PC-3 (cell line): ENCODE results near the gene RGS9. TPM values are rescaled to one million over a fixed set of nuclear protein-coding genes. Genes with fewer than 3 reads are reported as not detected.
"Not testable (repeated sequence)": the region's sequence is repeated elsewhere in the genome, so short reads cannot be mapped to it uniquely, and the experiment has no call there.

ENCODE experiments used
- ATAC-seq: fragments of 200-7000 bp; cut with Tn5 transposase; 2 replicates; pipeline ENCODE4 v1.9.1; 2020; ENCODE audit warnings: mild to moderate bottlenecking, moderate library complexity
- BruUV-seq: library from RNA; stranded (reverse); fragments of 400-500 nt; replicated peaks from 2 replicates; lab custom pipeline; 2021; lab: Mats Ljungman, UMichigan
- CTCF ChIA-PET: fragments of 300-600 bp; sonication (Branson Sonifier 250); formaldehyde crosslinking; loops from one replicate; lab custom pipeline; 2022; ENCODE audit warnings: antibody characterized with exemption; lab: Charles Lee
- POLR2A ChIA-PET: fragments of 300-600 bp; sonication (Branson Sonifier 250); formaldehyde crosslinking; loops from one replicate; lab custom pipeline; 2022; ENCODE audit warnings: antibody characterized with exemption; ENCODE audit not compliant: unreplicated experiment; lab: Charles Lee
- DNase-seq: peaks from one replicate; pipeline ENCODE4 v3.0.0-alpha.2; 2015
- H2AFZ ChIP-seq: fragments of 300-600 bp; sonication (generic); 2 replicates; pipeline ENCODE4 v1.6.0; 2016; ENCODE audit warnings: antibody characterized with exemption, low read length
- H3F3A ChIP-seq: fragments of 300-600 bp; sonication (generic); one replicate; pipeline ENCODE4 v1.6.0; 2017; ENCODE audit warnings: antibody characterized with exemption, low read length, control low read depth, mild to moderate bottlenecking; ENCODE audit not compliant: unreplicated experiment
- H3K27ac ChIP-seq: fragments of 300-600 bp; sonication (generic); 2 replicates; pipeline ENCODE4 v1.5.1; 2016; ENCODE audit warnings: mild to moderate bottlenecking, low read length
- H3K27me3 ChIP-seq: fragments of 300-600 bp; sonication (generic); 2 replicates; pipeline ENCODE4 v1.6.1; 2016; ENCODE audit warnings: low read length, mixed read lengths
- H3K36me3 ChIP-seq: fragments of 300-600 bp; sonication (generic); 2 replicates; pipeline ENCODE4 v1.6.1; 2016; ENCODE audit warnings: low read depth, mixed run types, low read length, mixed read lengths
- H3K4me1 ChIP-seq: fragments of 300-600 bp; sonication (generic); 2 replicates; pipeline ENCODE4 v1.5.1; 2016; ENCODE audit warnings: low read length; ENCODE audit not compliant: insufficient read depth
- H3K4me2 ChIP-seq: fragments of 300-600 bp; sonication (generic); 2 replicates; pipeline ENCODE4 v1.6.0; 2016; ENCODE audit warnings: low read length
- H3K4me3 ChIP-seq: fragments of 300-600 bp; sonication (generic); 2 replicates; pipeline ENCODE4 v1.5.1; 2016; ENCODE audit warnings: mild to moderate bottlenecking, low read length, mixed read lengths
- H3K79me2 ChIP-seq: fragments of 300-600 bp; sonication (generic); 2 replicates; pipeline ENCODE4 v1.6.1; 2017; ENCODE audit warnings: low read length, mixed read lengths
- H3K9ac ChIP-seq: fragments of 300-600 bp; sonication (generic); 2 replicates; pipeline ENCODE4 v1.6.0; 2016; ENCODE audit warnings: mild to moderate bottlenecking, low read length
- H3K9me2 ChIP-seq: fragments of 300-600 bp; sonication (generic); replicated peaks from 2 replicates; pipeline ENCODE4 v1.6.1; 2016; ENCODE audit warnings: mixed run types, low read length, mixed read lengths
- H3K9me3 ChIP-seq: fragments of 300-600 bp; sonication (generic); 2 replicates; pipeline ENCODE4 v1.6.1; 2016; ENCODE audit warnings: low read length, mixed read lengths
- H4K20me1 ChIP-seq: fragments of 300-600 bp; sonication (generic); 2 replicates; pipeline ENCODE4 v1.6.1; 2016; ENCODE audit warnings: low read length, mixed read lengths
- CTCF ChIP-seq: fragments of 300-600 bp; sonication (generic); conservative IDR thresholded peaks from 2 replicates; pipeline ENCODE4 v1.5.1; 2017; ENCODE audit warnings: antibody characterized with exemption, low read depth, mild to moderate bottlenecking, low read length
- EZH2 ChIP-seq: fragments of 300-600 bp; sonication (generic); IDR thresholded peaks from one replicate; pipeline ENCODE4 v1.6.1; 2017; ENCODE audit warnings: antibody characterized with exemption, mild to moderate bottlenecking, low read length; ENCODE audit not compliant: unreplicated experiment
- EZH2phosphoT487 ChIP-seq: fragments of 300-600 bp; sonication (generic); IDR thresholded peaks from 2 replicates; pipeline ENCODE4 v1.6.1; 2018; ENCODE audit warnings: mild to moderate bottlenecking, antibody characterized with exemption, low read length, borderline replicate concordance
- intact Hi-C: fragments of 100-400 bp; cut with micrococcal nuclease; formaldehyde crosslinking; loops from 2 replicates; pipeline ENCODE4 v1.9.0; 2023
- total RNA-seq: library from RNA; depleted of rRNA; stranded (reverse); fragments of >200 nt; gene quantifications from 2 replicates; pipeline ENCODE4 v1.2.3, GENCODE V29; 2014

RGS9 gene
- total RNA-seq, 1 experiment from 2014 or later: 2.7 TPM

GRCh38 chr17:65176646-65177409 is 39.7 kb downstream of the RGS9 start:
- CTCF ChIA-PET: no interaction called here
- DNase-seq (no peak), ATAC-seq (no peak)
- Histone ChIP-seq H3K9me3 (no peaks in the 10 kb centered on the region), H3K27me3 (no peaks in the 10 kb centered on the region), H3K27ac (no peak overlapping the region), H2AFZ (no peak overlapping the region), H3K79me2 (no peaks in the 10 kb centered on the region), H3K9me2 (no peaks in the 10 kb centered on the region), H3K4me2 (no peak overlapping the region), H3F3A (no peaks in the 10 kb centered on the region), H3K4me3 (no peak overlapping the region), H3K9ac (no peak overlapping the region), H3K4me1 (peaks cover 16% of the 10 kb centered on the region; the same call in 1 of the 2 replicates), H4K20me1 (no peaks in the 10 kb centered on the region), H3K36me3 (no peaks in the 10 kb centered on the region)
- no TSS peak for BruUV-seq
- intact Hi-C loops: no loop called here
- TF ChIP-seq EZH2phosphoT487 (no peak), EZH2 (no peak), CTCF (no peak)
- POLR2A ChIA-PET: no interaction called here

GRCh38 chr17:65177901-65178300 is 40.7 kb downstream of the RGS9 start:
- DNase-seq: peak; percentile 59

GRCh38 chr17:65180276-65180675 is 43.1 kb downstream of the RGS9 start:
- H3K9me2 ChIP-seq, H2AFZ ChIP-seq, H4K20me1 ChIP-seq, H3K9ac ChIP-seq, H3K4me2 ChIP-seq, H3K27ac ChIP-seq, H3F3A ChIP-seq, CTCF ChIA-PET, H3K4me3 ChIP-seq, H3K79me2 ChIP-seq, BruUV-seq, H3K27me3 ChIP-seq, ATAC-seq, DNase-seq, intact Hi-C loops, H3K36me3 ChIP-seq, H3K9me3 ChIP-seq: not testable (repeated sequence)
- peaks cover 15% of the 10 kb centered on the region for H3K4me1 ChIP-seq
- POLR2A ChIA-PET: interaction anchor here (0.6 kb wide), 1 partner anchor 523 kb away, joined by 3 read pairs; no protein-coding TSS in a partner anchor

More at GRCh38 chr17:65177901-65178300, 40.7 kb downstream of the RGS9 start:
- POLR2A ChIA-PET: interaction anchor here (0.5 to 0.7 kb wide), 3 partner anchors 23 to 908 kb away, joined by 3 read pairs; no protein-coding TSS in a partner anchor
- CTCF ChIA-PET: interaction anchor here (1.0 kb wide), 1 partner anchor 41 kb away, joined by 3 read pairs; the partner anchor contains the start of gene RGS9
- Histone ChIP-seq H3K27ac (no peak overlapping the region), H3K36me3 (no peaks in the 10 kb centered on the region), H3K79me2 (no peaks in the 10 kb centered on the region), H3K27me3 (no peaks in the 10 kb centered on the region), H3K9ac (no peak overlapping the region), H2AFZ (no peak overlapping the region), H3K9me3 (no peaks in the 10 kb centered on the region), H3K9me2 (no peaks in the 10 kb centered on the region), H4K20me1 (no peaks in the 10 kb centered on the region), H3F3A (no peaks in the 10 kb centered on the region), H3K4me3 (no peak overlapping the region), H3K4me2 (no peak overlapping the region), H3K4me1 (peaks cover 15% of the 10 kb centered on the region; the same call in 1 of the 2 replicates)
- TF ChIP-seq EZH2phosphoT487: no peak
- TF ChIP-seq CTCF: no peak
- TF ChIP-seq EZH2: no peak
- ATAC-seq: peak; percentile 72
- intact Hi-C loops: no loop called here
- no TSS peak for BruUV-seq

- H3K9me3 ChIP-seq, H3K4me2 ChIP-seq, DNase-seq, H3K27me3 ChIP-seq, BruUV-seq, ATAC-seq, H3K27ac ChIP-seq, H3K9ac ChIP-seq, H4K20me1 ChIP-seq, intact Hi-C loops, H3F3A ChIP-seq, CTCF ChIA-PET, H3K9me2 ChIP-seq, H2AFZ ChIP-seq, H3K36me3 ChIP-seq, H3K4me3 ChIP-seq, POLR2A ChIA-PET, H3K79me2 ChIP-seq: not testable (repeated sequence)
- peaks cover 15% of the 10 kb centered on the region for H3K4me1 ChIP-seq
Measured at GRCh38 chr17:65180752-65181236, 43.6 kb downstream of the RGS9 start.
